ENCODE measurements around the gene ICAM5.

- TF ChIP-seq CTCF (IDR thresholded peaks at IDR 0.05; ENCODE audit: low read depth, low read length) (no peak), POLR2A (IDR thresholded peaks at IDR 0.05; ENCODE audit: extremely low read depth, insufficient read length) (no peak)
These were observed 44.4 kb upstream of the ICAM5 start for GRCh38 chr19:10245189-10245939.
